HCEC 1CT (cell line): ENCODE measurements around the gene LITAFD.
"Not testable (repeated sequence)": the region's sequence is repeated elsewhere in the genome, so short reads cannot be mapped to it uniquely, and the experiment has no call there.

Source experiments
- DNase-seq: peaks from one replicate; pipeline ENCODE4 v3.0.0-alpha.2; 2017

The LITAFD gene

DNA sequence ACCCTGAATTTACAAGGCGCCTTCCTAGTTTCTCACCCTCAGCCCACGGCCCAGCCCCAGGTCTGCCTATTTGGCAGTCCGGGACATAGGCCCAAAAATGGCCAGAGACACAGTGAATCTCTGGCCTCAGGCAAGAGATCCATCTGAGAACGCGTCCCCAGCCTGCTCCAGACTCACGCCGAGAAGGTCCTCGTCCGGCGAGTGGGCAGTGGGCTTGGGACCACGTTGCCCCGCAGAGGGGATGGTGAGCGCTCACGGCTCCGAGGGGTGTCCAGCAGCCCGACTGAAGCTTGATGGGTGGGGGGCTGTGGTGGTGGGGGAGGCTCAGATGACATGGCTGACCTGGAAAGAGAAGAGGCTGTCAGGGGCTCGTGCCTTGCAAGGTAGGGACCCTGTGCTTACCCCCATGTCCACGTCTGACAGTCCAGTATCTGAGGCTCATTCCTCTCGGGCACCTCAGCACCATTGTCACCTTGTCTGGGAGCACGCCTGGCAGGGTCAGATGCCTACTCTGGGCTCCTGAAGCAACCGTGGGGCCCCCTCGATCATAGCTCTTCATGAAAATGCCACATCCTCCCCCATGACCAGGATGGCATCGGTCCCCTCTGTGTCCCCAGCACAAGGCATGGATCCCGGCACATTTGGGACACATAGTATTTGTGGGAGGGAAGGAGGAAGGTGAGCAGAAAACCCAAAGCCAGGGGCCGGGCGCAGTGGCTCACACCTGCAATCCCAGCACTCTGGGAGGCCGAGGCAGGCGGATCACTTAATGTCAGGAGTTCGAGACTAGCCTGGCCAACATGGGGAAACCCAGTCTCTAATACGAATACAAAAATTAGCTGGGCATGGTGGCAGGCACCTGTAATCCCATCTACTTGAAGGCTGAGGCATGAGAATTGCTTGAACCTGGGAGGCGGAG, 22.9 kb upstream of the LITAFD start:
- DNase-seq, result no peak

DNA sequence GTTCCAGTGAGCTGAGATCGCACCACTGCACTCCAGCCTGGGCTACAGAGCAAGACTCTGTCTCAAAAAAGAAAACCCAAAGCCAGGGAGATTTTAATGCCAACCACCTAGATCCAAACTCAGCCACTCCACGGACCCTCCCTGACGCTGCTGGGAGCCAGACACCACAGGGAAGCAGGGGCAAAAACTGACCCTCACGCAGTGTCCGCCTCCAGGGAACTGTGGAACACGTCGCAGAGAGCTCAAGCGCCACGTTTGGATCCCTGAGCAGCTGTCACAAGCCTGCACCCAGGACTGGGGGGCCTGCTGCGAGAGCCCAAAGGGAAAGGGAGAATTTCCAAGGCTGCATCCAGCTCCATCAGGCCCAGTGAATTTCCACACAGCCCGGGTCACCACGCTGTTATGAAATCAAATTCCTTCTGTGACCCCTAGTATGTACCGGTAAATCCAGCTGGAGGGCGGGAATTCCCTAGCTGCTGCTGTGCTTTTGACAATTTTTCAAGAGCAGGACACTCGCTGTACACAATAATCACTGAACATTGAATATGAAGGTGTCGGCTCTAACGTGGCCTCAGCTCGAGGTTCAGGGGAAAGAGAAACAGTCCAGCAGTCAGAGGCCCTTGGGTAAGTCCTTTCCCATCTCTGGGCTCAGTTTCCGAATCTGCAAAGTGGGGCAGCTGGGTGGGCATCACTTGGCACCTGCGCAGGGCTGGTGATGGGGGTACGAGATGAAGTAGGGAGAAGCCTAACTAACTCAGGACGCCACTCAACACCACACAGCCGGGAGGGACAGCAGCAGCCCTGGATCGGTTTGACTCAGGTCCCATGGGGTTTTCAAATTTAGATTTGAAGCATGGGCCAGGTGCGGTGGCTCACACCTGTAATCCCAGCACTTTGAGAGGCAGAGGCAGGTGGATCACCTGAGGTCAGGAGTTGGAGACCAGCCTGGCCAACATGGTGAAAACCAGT, 22.0 kb upstream of the LITAFD start:
- DNase-seq, result peak; percentile 70

DNA sequence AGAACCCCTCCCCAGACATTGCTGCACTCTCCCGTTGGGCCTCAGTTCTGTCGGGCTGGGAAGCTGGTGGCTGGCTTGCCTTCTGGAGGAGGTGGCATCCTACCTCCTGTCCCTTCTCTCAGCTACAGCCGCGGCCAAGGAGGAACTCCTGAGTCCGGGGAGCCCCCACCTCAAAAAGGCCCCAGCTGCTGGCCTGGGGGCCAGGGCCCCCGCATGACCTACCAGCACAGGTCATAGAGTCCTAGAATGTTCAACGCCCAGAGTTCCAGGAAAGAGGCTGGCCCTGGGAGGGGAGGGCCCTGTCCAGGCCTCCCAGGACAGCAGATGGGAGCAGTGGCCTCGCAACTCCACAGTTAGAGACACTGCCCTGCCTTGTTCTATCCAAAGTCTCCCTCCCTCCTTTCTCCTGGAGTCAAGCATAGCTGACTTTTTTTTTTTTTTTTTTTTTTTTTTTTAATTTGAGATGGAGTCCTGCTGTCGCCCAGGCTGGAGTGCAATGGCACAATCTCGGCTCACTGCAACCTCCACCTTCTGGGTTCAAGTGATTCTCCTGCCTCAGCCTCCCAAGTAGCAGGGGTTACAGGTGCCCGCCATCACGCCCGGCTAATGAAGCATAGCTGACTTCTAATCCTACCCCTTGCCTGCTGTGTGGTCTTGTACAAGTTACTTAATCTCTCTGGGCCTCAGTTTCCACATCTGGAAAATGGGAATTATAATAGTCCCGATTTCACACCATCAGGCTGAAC, 20.4 kb upstream of the LITAFD start:
- no peak for DNase-seq

DNA sequence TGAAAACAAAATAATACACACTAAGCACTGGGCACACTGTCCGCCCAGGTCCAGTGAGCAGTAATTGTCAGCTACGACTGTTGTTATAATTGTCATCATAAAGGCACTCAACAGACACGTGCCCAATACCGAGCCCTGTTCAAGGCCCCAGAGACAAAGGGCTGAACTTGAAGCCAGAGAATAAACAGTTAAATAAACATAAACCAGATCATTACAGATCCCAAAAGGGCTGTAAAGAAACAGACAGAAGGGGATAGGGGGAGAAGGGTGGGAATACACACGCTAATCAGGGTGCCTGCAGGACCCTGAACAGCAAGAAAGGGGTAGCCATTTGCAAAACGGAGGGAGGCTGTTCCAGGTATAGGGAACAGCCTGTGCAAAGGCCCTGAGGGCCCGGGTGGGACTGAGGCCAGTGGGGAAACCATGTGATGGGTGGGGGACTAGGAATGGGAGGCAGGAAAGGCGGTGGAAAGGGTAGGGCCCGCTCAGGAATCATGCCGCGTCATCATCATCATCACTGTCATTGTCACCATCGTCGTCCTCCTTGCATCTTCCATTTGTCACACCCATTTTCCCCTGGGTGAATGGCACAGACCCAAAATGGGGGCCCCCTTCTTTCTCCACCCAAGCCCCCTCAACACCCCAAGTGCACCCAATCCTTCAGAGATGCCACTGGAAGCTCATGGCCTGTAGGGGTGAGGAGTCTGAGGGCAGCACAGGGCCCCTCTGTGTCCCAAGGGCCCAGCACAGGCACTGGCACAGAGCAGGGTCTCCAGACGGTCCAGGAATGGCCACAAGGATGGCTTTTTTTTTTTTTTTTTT, 19.6 kb upstream of the LITAFD start:
- no peak for DNase-seq

DNA sequence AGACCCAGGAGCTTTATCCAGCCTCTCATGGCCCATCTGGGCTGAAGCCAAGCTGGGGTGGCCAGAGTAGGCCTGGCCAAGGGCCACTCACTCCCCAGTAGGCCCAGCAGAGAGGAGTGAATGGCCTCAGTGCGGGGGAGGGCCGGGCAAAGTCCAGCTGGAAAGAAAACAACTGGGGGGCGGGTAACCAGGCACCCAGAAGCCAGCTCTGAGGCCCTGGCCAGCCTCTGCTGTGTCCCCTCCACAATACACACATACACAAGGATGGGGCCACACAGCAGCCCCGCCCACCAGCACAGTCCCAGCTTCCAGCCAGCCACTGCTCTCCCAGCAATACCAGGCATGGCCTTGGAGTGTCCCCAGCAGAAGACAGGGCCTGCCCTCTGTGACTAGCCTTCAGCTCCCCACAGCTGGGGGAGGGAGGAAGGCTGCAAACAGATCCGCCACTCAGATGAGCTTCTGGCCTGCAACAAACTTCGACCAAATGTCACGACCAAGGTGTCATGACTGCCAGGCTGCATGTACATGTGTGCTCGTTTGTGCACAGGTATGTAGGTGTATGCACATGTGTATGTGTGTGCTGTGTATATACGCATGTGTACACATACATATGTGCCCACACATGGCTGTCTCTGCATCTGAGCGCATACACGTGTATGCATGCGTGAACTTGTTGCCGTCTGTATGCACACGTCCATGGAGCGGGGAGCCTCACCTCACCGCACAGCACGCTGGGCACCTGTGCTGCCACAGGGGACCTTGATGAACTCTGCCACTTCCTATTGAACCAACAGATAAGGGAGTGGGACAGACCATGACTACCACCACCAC, 18.3 kb upstream of the LITAFD start:
- no peak for DNase-seq

DNA sequence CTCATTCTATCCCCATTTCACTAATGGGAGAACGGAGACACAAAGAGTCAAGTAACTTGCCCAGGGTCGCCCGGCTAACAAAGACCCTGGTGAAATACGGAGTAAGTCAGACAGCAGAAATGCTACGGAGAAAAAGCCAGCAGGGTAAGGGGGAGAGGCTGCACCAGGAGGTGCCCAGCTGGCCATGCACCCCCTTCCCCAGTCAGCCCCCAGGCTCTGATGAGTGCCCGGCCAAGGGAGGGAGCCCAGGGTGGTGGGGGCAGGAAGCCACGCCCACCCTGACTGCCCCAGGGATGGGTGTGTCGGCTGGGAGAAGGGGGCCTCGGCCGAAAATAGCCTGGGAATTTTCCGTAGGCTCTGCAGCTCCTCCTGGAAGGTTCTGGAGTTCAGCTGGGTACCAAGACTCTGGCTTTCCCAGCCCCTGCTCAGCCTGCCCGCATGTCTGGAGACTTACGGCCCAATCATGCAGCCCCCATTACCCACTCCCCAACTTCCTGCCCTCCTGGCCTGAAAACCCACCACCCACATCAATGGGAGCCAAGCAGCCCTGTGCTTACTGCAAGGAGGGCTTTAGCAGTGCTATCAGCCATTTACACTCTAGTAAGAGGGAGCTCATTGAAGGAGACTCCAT, 17.6 kb upstream of the LITAFD start:
- DNase-seq, result no peak

DNA sequence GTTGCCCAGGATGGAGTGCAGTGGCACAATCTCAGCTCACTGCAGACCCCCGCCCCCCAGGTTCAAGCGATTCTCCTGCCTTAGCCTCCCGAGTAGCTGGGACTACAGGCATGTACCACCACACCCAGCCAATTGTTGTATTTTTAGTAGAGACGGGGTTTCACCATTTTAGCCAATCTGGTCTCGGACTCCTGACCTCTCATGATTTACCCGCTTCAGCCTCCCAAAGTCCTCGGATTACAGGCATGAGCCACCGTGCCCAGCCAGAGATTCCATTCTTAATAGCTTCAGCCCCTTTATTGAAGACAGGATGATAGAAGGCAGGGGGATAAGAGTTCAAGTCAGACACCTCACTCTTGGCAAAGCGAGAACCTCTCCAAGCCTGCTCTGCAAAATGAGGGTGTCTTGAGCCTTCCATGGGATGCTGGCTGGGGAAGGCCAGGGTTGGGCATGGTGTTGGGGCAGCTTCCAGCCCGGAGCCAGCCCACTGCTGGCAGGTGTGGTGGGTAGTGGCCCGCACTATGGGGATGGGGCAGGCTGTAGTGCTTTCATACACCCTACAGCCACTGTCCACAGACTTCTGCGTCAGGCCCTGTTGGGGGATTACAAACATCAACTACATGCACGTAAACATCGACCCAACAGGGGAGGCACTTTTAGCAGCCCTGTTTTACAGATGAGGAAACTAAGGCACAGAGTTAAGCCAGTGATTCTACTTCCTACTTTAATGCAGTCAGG, 16.8 kb upstream of the LITAFD start:
- no peak for DNase-seq

DNA sequence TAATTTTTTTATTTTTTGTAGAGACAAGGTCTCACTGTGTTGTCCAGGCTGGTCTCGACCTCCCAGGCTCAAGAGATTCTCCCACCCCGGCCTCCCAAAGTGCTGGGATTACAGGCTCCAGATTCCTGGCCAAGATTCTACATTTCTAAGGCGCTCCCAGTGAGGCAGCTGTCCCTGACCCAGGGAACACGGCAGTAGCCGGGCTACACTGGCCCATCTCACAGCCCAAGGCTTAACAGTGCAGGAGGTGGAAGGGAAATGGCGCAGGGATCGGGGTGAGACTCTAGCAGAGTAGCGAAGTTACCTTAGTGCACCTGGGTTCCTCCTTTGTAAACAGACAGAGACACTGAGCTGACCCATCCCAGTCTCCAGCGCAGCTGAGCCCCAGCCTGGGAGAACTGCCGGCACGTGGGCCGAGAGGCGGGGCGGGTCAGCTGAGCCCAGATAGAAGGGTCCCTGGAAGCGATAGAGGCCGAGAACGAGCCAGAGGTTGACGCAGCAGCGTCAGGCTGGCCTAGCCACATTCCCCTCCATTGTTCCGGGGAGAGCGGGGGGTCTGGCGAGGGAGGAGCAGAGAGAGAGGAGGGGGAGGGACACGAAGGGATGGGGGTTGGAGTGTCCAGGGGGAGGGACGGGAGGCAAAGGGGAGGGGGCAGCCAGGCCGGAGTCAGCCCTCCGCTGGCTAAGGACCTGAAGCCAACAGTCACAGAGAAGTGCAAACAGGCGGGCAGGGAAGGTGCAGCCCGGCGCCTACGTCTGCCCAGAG, 15.8 kb upstream of the LITAFD start:
- DNase-seq, result no peak

DNA sequence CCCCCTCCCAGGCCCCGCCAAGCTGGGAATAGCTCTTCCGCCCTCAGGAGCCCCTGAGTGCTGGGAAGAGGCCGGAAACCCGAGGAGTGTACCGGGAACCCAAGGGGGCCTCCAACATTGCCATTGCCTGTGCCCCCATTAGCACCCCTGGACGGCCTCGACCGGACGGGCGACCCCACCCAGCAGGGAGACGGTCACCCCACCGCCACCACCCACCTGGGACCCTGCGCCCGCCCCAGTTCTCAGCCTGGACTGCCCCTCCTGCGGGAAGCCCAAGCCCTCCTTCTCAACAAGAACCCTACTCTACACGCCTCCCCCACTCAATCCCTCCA, 15.3 kb upstream of the LITAFD start:
- no peak for DNase-seq

DNA sequence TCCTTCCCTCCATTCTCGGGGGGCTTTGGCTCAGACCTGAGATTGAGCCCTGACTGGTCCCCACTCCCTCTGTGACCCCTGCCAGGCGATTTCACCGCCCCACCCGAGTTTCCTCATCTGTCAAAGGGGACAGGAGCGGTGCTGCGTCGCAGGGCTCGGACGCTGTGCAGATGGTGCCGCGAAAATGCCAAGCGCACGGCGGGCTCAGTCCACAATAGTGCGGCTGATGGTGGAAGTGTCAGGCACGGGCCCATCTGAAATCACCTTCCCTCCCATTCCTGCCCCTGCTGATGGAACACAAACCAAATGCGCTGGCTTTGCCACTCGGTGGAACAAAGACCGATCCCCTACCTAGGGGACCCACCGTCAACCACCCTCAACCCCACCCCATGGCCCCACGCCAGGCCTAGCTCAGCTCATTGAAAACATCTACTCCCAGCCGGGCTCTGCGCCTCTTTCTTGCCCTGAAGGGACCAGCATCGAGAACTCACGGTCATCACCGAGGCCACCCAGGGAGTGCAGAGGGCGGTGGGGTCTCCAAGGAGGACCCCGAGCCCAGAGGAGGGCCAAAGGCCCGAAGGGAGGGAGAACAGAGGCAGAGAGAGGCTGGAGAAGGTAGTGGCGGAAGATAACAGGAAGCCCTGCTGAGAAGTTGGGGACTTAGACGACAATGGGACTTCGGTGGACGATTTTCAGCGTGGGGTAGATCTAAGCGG, 14.8 kb upstream of the LITAFD start:
- peak; percentile 4 for DNase-seq

DNA sequence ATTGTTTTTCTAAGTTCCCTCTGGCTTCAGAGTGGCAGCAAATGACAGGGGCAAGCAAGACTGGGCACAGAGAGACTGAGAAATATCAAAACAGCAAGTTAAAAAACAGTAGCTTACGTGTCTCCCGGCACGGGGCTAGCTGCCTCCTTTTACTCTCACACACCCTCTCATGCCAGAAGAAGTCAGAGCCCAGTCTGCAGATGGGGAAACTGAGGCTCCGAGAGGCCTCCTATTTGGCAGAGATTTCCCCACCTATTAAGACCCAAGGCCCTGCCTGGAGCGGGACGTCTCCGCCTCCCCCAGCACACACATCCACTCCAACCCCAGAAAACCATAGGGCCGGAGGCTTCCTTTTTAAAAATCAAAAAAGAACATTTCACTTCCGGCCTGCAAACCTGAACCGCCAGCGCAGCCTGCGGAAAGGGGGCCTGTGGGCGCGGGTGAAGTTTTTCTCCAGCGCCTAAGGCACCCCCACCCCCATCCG, 14.2 kb upstream of the LITAFD start:
- no peak for DNase-seq

DNA sequence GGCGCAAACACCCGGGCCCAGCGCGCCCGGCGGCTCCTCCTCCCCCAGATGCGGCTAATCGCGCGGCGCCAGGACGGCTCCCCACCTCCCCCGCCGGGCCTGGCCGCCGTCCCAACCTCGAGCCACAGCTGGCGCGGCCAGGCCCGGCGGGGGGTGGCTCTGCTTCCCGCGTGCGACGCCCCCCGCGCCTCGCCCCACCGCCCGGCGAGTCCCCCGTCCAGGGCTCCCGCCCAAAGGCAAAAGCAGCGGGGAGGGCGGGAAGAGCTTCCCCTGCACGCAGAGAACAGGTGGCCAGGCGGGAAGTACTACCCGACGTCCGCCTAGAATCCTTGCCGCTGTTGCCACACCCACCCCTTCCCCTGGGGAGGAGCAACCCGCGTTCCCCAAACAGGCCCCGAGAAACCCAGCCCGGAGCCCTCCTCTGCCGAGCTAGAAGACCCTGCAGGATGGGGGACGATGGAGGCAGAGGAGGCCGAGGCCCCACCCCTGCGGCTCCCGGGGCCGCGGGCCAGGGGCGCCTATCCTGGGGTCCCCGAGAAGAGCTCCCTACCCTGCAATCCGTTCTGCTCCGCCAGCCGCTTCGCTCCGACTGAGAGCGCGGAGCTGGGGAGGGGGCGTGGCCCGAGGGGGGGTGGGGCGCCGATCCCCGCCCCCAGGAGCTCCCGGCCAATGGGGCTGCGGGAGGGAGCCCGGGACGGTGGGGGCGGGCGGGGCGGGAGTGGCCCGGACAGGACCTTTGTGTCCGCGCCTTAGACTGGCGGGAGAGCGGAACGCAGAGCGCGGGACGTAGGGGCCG, 13.5 kb upstream of the LITAFD start, which contains the start of gene CARHSP1:
Gene CARHSP1, minus strand, starts transcription at position 591 of the 796 bp plus-strand sequence. CDS start 9,678 bp downstream, outside the sequence.
- DNase-seq, result peak; percentile 92

DNA sequence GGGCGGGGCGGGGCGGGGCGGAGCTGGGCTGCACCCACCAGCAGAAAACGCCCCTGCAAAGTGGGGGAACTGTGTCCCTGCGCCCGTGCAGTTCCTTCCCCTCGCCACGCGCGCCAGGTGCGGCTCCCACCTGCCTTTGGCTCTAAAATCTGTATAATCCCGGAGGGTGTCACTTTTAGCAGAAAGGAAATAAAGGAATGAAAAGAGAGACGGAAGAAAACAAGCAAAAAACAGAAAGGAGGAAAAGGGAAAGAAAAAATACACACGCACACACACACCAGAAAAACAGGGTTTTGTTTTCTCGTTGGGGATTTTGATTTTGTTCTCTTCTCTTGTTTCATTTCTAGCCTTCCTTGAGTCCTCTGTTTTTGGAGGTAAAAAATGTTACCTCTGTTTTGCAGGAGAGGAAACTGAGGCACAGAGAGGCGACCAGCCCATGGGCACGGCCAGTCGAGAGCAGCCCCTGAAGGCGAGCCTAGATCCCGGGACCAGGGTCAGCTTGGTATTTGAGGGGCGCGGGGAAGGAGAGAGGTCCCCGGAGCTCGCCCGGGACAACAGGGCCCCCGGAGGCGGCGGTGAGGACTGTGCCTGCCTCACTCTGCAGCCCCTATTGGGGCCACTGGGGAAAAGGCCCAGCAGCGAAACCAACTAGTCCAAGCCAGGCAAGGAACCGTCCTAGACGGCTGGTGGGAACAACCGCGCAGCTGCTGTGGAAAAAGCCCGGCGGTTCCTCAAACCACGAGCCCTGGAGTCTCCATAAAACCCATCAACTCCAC, 12.8 kb upstream of the LITAFD start:
- DNase-seq, result peak; percentile 3

DNA sequence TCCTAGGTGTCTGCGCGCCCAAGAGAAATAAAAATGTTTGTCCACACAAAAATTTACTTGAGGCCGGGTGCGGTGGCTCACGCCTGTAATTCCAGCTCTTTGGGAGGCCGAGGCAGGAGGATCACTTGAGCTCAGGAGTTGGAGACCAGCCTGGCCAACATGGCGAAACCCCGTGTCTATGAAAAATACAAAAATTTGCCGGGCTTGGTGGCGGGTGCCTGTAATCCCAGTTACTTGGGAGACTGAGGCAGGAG, 12.2 kb upstream of the LITAFD start:
- not testable (repeated sequence) for DNase-seq

DNA sequence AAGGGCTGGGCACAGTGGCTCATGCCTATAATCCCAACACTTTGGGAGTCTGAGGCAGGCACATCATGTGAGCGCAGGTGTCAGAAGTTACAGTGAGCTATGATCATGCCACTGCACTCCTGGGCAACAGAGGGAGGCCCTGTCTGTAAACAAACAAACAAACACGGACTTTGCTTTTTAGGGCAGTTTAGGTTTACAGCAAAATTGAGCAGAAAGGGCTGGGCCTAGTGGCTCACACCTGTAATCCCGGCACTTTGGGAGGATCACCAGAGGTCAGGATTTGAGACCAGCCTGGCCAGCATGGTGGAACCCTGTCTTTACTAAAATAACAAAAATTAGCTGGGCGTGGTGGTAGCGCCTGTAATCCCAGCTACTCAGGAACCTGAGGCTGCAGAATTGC, 10.1 kb upstream of the LITAFD start:
- DNase-seq, result no peak

DNA sequence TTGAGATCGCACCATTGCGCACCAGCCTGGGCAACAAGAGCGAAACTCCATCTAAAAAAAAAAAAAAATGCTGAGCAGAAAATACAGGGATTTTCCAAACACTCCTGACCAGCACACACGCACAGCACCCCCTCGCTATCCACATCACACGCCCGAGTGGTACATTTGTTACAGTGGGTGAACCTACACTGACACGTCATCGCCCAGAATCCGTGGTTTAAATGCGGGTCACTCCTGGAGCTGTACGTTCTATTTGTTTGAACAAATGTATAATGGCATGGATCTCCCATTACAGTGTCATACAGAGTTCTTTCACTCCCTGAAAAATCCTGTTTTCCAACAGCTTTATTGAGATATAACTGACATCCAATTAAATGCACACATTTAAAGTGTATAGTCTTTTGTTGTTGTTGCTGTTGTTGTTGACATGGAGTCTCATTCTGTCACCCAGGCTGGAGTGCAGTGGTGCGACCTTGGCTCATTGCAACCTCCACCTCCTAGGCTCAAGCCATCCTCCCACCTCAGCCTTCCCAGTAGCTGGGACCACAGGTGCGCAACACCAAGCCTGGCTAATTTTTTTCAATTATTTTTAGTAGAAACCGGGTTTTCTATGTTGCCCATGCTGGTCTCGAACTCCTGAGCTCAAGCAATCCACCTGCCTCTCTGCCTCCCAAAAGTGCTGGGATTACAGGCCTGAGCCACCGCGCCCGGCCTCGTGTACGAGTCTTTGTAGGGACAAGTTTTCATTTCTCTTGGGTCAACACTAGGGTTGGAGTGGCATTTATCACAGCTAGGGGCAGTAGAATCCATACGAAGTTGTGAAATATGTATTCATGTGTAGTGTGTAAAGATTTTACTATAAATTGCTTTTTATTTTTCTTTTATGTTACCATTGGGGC, 8.9 kb upstream of the LITAFD start:
- DNase-seq, result no peak
